Chondrocyte (in vitro differentiated cells): ENCODE data around the gene MLLT6. TPM values are rescaled to one million over a fixed set of nuclear protein-coding genes. Genes with fewer than 3 reads are reported as not detected.

Experiments used
- DNase-seq: peaks from one replicate; pipeline ENCODE4 v3.0.0; 2021; ENCODE audit warnings: mixed read lengths, low spot score
- H3K27ac Mint-ChIP-seq: one replicate; pipeline ENCODE4 v1.8.0; 2021; ENCODE audit warnings: mild to moderate bottlenecking, moderate library complexity, mixed read lengths; ENCODE audit not compliant: unreplicated experiment
- H3K27me3 Mint-ChIP-seq: 2 replicates; pipeline ENCODE4 v1.8.0; 2021; ENCODE audit warnings: low read depth, mixed read lengths
- H3K36me3 Mint-ChIP-seq: 2 replicates; pipeline ENCODE4 v1.8.0; 2021; ENCODE audit warnings: low read depth, mixed read lengths
- H3K4me1 Mint-ChIP-seq: 2 replicates; pipeline ENCODE4 v1.8.0; 2021; ENCODE audit warnings: low read depth, mild to moderate bottlenecking, mixed read lengths
- H3K4me3 Mint-ChIP-seq: one replicate; pipeline ENCODE4 v1.8.0; 2021; ENCODE audit warnings: mild to moderate bottlenecking, moderate library complexity, mixed read lengths; ENCODE audit not compliant: unreplicated experiment
- H3K9me3 Mint-ChIP-seq: 2 replicates; pipeline ENCODE4 v1.8.0; 2021; ENCODE audit warnings: low read depth, mixed read lengths
- CTCF ChIP-seq: fragments of 200-600 bp; sonication (generic); IDR thresholded peaks from 2 replicates; pipeline ENCODE4 v1.5.0; 2021; ENCODE audit warnings: antibody characterized with exemption, mild to moderate bottlenecking, moderate library complexity
- total RNA-seq: library from RNA; stranded (reverse); gene quantifications from 3 replicates; pipeline ENCODE4 v1.2.1, GENCODE V29; 2021

MLLT6 gene
- total RNA-seq, 1 donor from 2014 or later, result 50.0 TPM

- peaks cover 69% of the 10 kb centered on the region for H3K4me1 Mint-ChIP-seq
- no peaks in the 10 kb centered on the region for H3K9me3 Mint-ChIP-seq
- H3K27me3 Mint-ChIP-seq, result no peaks in the 10 kb centered on the region
- peak overlapping the region; percentile 76 for H3K27ac Mint-ChIP-seq
- no peaks in the 10 kb centered on the region for H3K36me3 Mint-ChIP-seq
- peak overlapping the region; percentile 81 for H3K4me3 Mint-ChIP-seq
- DNase-seq, result no peak
- TF ChIP-seq CTCF, result no peak
These were observed 41.2 kb downstream of the MLLT6 start for GRCh38 chr17:38746004-38746848.

- Mint-ChIP-seq H3K36me3 (no peaks in the 10 kb centered on the region), H3K9me3 (no peaks in the 10 kb centered on the region), H3K27ac (peak overlapping the region; percentile 76), H3K27me3 (no peaks in the 10 kb centered on the region), H3K4me1 (peaks cover 68% of the 10 kb centered on the region), H3K4me3 (peak overlapping the region; percentile 81)
- TF ChIP-seq CTCF, result no peak
- DNase-seq, result no peak
These were observed 41.9 kb downstream of the MLLT6 start for GRCh38 chr17:38746849-38747462.

GRCh38 chr17:38747463-38748148 lies 42.5 kb downstream of the MLLT6 start:
- H3K27me3 Mint-ChIP-seq, result no peaks in the 10 kb centered on the region
- H3K36me3 Mint-ChIP-seq, result peaks cover under 1% of the 10 kb centered on the region
- DNase-seq, result no peak
- TF ChIP-seq CTCF, result peak; percentile 59
- H3K9me3 Mint-ChIP-seq, result no peaks in the 10 kb centered on the region
- peaks cover 63% of the 10 kb centered on the region for H3K4me1 Mint-ChIP-seq
- peak overlapping the region; percentile 81 for H3K4me3 Mint-ChIP-seq
- peak overlapping the region; percentile 84 for H3K27ac Mint-ChIP-seq

GRCh38 chr17:38748149-38748891 lies 43.2 kb downstream of the MLLT6 start, which contains the start of gene PCGF2:
TSS of gene PCGF2 (minus strand) at chr17:38748336. CDS start at chr17:38740402, 7,934 bp downstream.
- H3K27ac Mint-ChIP-seq, result peak within 1 kb of the TSS; percentile 84
- H3K27me3 Mint-ChIP-seq, result no peaks in the 10 kb centered on the region
- peak within 1 kb of the TSS; percentile 81 for H3K4me3 Mint-ChIP-seq
- no peak for DNase-seq
- H3K9me3 Mint-ChIP-seq, result no peaks in the 10 kb centered on the region
- no peak for TF ChIP-seq CTCF
- H3K36me3 Mint-ChIP-seq, result peaks cover 1% of the 10 kb centered on the region
- H3K4me1 Mint-ChIP-seq, result peaks cover 61% of the 10 kb centered on the region
